Renal pelvis (tissue), 4 donors: ENCODE results near the gene AGTRAP. TPM values are rescaled to one million over a fixed set of nuclear protein-coding genes. Genes with fewer than 3 reads are reported as not detected.

Experiments used
- DNase-seq: peaks from one replicate; pipeline ENCODE4 v3.0.0-alpha.2; 2013
- polyA plus RNA-seq, 3 donors: library from polyadenylated mRNA; unstranded; fragments of 120-200 nt; gene quantifications; one replicate each; pipeline ENCODE4 v1.2.1, GENCODE V29; 2013; ENCODE audit not compliant: insufficient read length in 3 of 3

Gene AGTRAP
- polyA plus RNA-seq, 3 donors = 53.1 to 53.9 (median 53.7) TPM

GRCh38 chr1:11794446-11795237, 58.7 kb downstream of the AGTRAP start:
- DNase-seq = no peak

DNA sequence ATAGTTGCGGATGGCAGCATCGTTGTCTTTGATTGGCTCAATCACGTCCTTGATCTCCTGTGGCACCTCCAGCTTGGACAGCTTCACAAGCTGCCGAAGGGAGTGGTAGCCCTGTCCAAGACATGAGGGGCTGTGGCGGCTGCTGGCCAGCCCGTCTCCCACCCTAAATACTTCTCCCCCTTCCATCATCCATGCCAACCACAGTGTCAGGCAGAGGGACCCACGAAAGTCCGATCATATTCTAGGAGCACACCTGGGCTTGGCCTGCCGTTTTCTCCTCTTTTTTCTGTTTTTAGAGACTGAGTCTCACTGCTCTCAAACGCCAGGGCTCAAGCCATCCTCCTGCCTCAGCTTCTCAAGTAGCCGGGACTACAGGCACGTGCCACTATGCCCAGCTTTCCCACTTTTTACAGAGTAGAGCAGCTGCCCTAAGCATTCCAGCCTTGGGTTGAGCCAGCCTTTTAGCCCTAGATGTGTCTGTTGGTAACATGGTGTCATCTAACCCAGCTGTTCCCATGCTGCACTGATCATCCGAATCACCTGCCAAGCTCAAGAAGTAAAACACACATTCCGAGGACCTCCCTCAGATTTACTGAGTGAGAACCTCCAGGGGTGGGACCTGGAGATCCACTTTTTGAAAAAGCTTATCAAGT, 59.4 kb downstream of the AGTRAP start:
- no peak for DNase-seq

DNA sequence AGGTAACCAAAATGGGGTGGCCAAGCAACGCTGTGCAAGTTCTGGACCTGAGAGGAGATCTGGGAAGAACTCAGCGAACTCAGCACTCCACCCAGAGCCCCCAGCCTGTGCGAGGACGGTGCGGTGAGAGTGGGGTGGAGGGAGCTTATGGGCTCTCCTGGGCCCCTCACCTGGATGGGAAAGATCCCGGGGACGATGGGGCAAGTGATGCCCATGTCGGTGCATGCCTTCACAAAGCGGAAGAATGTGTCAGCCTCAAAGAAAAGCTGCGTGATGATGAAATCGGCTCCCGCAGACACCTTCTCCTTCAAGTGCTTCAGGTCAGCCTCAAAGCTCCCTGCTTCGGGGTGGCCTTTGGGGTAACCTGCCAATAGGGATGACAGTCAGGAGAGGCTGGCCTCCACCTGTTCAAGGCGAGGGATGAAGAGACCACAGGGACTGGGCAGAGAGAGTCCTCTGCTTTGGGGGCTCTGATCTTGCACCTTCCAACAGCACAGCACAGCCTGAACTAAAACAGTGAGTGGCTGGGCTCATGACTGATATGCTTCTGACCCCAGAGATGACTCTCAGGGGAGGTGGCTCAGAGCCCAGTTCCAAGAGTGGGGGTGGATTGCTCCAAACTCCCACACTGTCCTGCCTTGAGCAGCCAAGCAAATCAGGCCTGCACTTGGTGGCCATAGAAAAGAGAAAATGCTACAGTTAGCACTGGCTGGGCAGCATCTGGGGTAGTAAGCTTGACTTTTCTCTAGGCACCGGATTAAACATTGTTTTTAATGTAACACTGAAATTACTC, 60.3 kb downstream of the AGTRAP start:
- DNase-seq = peak; percentile 80

DNA sequence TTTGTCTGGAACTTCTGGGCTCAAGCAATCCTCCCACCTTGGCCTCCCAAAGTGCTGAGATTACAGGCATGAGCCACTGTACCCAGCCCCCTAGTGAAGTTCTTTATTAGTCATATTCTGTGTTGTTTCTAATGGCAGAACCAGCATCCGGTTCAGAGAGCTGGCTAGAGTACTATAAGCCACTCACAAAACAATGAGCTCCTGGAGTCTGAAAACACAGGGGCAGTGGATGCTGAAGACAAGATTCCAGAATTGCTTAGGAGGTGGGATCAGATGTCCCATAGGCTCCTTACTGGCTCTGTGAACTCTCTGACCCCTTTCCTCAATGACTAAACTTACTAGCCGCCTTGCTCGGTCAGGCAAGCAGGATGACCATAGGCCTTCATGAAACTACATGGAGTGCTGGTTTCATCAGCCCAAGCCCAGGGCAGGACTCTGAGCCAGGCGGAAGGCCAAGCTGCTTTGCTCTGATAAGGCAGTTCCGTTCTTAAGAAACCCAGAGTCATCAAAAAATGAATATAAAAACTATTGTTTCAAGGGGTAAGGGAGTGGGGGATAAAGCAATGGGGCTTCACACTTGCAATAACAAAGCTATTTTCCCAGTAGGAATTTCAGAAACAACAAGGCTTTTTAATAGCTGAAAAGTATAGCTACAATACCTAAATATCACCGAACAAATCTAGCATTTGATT, 61.7 kb downstream of the AGTRAP start:
- DNase-seq = no peak

GRCh38 chr1:11799099-11799498, 63.2 kb downstream of the AGTRAP start:
- DNase-seq = no peak

DNA sequence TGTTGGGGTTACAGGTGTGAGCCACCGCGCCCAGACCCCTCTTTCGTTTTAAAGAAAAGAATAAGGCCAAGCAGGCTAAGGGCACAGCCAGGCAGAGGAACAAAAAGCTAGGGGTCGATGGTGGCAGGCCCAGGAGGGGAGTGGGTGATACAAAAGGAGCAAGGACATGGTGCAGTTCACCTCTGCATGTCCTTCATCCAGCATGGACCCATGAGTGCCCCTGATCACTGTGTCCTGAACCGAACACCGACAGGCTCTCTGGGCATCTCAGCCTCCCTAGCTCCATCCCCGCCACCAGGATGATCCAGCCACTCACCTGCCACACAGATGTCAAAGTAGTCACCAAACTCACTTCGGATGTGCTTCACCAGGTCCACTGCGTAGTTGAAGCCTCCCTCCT, 64.0 kb downstream of the AGTRAP start:
- no peak for DNase-seq

DNA sequence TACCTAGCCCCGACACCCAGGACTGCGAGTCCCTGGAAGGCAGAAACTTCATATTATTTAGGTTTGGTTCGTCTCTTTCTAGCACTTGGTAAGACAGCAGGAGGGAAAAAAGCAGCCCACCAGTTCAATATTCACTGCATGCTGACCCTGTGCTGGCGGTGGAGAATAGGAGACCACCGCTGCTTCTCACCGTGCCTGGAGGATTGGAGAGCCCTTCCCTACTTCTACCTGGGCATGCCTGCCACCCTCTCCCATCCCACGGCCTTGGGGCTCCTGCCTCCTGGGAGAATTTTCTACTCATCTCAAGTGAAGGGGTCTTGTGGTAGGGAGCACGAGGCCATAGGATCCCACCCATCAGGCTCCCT, 64.4 kb downstream of the AGTRAP start:
- DNase-seq = no peak

Other genes with a start within 250 kb of the AGTRAP start
- 1 to 10 TPM; 1.1 to 2.1 (median 1.4) TPM for gene FBXO2, start 81.7 kb upstream of the AGTRAP start, polyA plus RNA-seq
- gene FBXO44, start 81.3 kb upstream of the AGTRAP start, polyA plus RNA-seq = 10 to 100 TPM; 19.0 to 21.3 (median 20.6) TPM
- gene FBXO6, start 71.9 kb upstream of the AGTRAP start, polyA plus RNA-seq = 1 to 10 TPM; 4.6 to 5.1 (median 4.7) TPM
- 10 to 100 TPM; 42.4 to 57.4 (median 52.0) TPM for gene MAD2L2, start 55.0 kb upstream of the AGTRAP start, polyA plus RNA-seq
- 1 to 10 TPM; 1.3 to 1.4 (median 1.3) TPM for gene DRAXIN, start 44.4 kb upstream of the AGTRAP start, polyA plus RNA-seq
- gene C1orf167, start 26.1 kb downstream of the AGTRAP start, polyA plus RNA-seq = under 1 TPM in 2 of 3 donors, not detected in 1; 0.09 to 0.54 TPM
- 10 to 100 TPM; 18.9 to 27.1 (median 26.5) TPM for gene MTHFR, start 69.8 kb downstream of the AGTRAP start, polyA plus RNA-seq
- gene CLCN6, start 70.1 kb downstream of the AGTRAP start, polyA plus RNA-seq = 10 to 100 TPM; 16.9 to 29.8 (median 24.0) TPM
- 1 to 10 TPM in 1 of 3 donors, under 1 TPM in 2; 0.56 to 1.2 (median 0.65) TPM for gene NPPA, start 111.6 kb downstream of the AGTRAP start, polyA plus RNA-seq
- gene NPPB, start 122.8 kb downstream of the AGTRAP start, polyA plus RNA-seq = not detected
- gene KIAA2013, start 190.3 kb downstream of the AGTRAP start, polyA plus RNA-seq = 10 to 100 TPM; 44.9 to 53.5 (median 49.9) TPM
- gene PLOD1, start 198.6 kb downstream of the AGTRAP start, polyA plus RNA-seq = 100 to 1,000 TPM in 1 of 3 donors, 10 to 100 TPM in 2; 95.0 to 120 (median 98.6) TPM
- gene MFN2, start 244.3 kb downstream of the AGTRAP start, polyA plus RNA-seq = 10 to 100 TPM; 69.7 to 70.9 (median 70.0) TPM